Fibroblast of lung (primary cell): ENCODE data around the gene CCDC180.

Experiments used
- CTCF ChIP-seq, 2 donors: IDR thresholded peaks in 1 of 2; conservative IDR thresholded peaks in 1 of 2; 1 replicate in 1 of 2; 2 replicates in 1 of 2; pipeline ENCODE4 v1.5.1; 2011 to 2012; ENCODE audit warnings: low read length in 2 of 2, control low read depth in 1 of 2, inconsistent platforms in 1 of 2, low read depth in 1 of 2, mild to moderate bottlenecking in 1 of 2
- EZH2 ChIP-seq: IDR thresholded peaks from 2 replicates; pipeline ENCODE4 v1.5.1; 2012; ENCODE audit warnings: low read length, control low read depth, mild to moderate bottlenecking; ENCODE audit errors: missing control alignments

GRCh38 chr9:97319395-97319794, 11.9 kb downstream of the CCDC180 start:
- TF ChIP-seq EZH2 = no peak
- TF ChIP-seq CTCF (conservative IDR thresholded peaks at IDR 0.05 in 1 of 2, IDR thresholded peaks at IDR 0.05 in 1 of 2; ENCODE audit: low read depth in 1 of 2, low read length in 2 of 2) = no peak
